Measurements from ENCODE around the gene EDIL3. TPM values are rescaled to one million over a fixed set of nuclear protein-coding genes. Genes with fewer than 3 reads are reported as not detected.

EDIL3 gene
- total RNA-seq, 1 donor from 2014 or later, result 220 TPM

DNA sequence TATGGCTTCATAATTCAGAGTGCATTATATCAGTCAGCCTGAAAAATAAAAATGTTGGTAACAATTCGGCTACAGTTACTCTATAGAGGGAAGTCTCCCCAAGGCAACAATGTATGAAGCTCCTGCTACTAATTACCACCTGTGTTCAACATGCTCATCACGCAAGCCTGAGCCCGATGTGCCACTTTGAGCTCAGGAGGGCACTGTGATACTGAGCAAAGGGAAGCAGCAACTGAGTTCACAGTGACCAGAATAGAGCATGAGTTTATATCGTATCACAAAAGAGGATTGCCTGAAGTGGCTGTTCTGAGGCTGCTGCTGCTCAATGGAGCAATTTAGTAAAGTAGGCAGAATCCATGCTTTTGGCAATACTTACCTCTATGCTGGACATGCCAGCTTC lies 462.0 kb downstream of the EDIL3 start:
- TF ChIP-seq, protein P1, sequence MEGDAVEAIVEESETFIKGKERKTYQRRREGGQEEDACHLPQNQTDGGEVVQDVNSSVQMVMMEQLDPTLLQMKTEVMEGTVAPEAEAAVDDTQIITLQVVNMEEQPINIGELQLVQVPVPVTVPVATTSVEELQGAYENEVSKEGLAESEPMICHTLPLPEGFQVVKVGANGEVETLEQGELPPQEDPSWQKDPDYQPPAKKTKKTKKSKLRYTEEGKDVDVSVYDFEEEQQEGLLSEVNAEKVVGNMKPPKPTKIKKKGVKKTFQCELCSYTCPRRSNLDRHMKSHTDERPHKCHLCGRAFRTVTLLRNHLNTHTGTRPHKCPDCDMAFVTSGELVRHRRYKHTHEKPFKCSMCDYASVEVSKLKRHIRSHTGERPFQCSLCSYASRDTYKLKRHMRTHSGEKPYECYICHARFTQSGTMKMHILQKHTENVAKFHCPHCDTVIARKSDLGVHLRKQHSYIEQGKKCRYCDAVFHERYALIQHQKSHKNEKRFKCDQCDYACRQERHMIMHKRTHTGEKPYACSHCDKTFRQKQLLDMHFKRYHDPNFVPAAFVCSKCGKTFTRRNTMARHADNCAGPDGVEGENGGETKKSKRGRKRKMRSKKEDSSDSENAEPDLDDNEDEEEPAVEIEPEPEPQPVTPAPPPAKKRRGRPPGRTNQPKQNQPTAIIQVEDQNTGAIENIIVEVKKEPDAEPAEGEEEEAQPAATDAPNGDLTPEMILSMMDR (IDR thresholded peaks at IDR 0.05; ENCODE audit: partially characterized antibody, unreplicated experiment), result no peak
- H3K27me3 Mint-ChIP-seq (ENCODE audit: unreplicated experiment), result no peaks in the 10 kb centered on the region
- DNase-seq, result no peak

DNA sequence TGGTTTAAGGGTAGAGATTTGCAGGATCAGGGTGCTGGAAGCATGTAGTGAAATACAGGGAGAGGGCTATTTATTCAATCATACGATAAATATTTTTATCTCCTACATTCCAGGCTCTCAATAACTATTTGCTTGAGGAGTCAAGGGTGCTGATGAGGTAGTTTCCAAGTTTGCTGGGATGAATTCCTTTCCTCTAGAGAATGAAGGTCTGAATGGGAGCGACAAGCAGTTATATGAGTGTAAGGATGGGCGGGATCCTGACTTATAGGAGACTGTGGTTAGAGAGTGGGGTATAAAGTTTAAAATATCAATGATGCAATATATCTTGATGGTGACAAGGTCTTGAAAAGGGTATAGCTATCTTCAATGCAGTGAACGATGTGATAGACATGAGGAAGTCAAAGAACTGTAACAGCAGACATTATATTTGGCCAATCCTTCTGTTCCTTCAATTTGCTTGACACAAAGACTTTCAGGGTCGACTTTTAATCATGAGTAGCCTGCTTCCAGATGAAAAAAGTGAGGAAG lies 462.9 kb downstream of the EDIL3 start:
- Mint-ChIP-seq H3K27ac (ENCODE audit: unreplicated experiment) (no peak overlapping the region), H3K4me1 (ENCODE audit: low read depth, unreplicated experiment) (peaks cover 17% of the 10 kb centered on the region), H3K27me3 (ENCODE audit: unreplicated experiment) (no peaks in the 10 kb centered on the region), H3K9me3 (ENCODE audit: unreplicated experiment) (peaks cover 4% of the 10 kb centered on the region), H3K4me3 (ENCODE audit: unreplicated experiment) (no peak overlapping the region), H3K36me3 (ENCODE audit: unreplicated experiment) (no peaks in the 10 kb centered on the region)
- no peak for DNase-seq
- TF ChIP-seq, protein P1 (IDR thresholded peaks at IDR 0.05; ENCODE audit: partially characterized antibody, unreplicated experiment), result no peak

More for the DNA sequence above, 462.0 kb downstream of the EDIL3 start:
- no peaks in the 10 kb centered on the region for H3K36me3 Mint-ChIP-seq (ENCODE audit: unreplicated experiment)
- no peak overlapping the region for H3K4me3 Mint-ChIP-seq (ENCODE audit: unreplicated experiment)
- H3K4me1 Mint-ChIP-seq (ENCODE audit: low read depth, unreplicated experiment), result peaks cover 12% of the 10 kb centered on the region
- no peak overlapping the region for H3K27ac Mint-ChIP-seq (ENCODE audit: unreplicated experiment)
- peaks cover 4% of the 10 kb centered on the region for H3K9me3 Mint-ChIP-seq (ENCODE audit: unreplicated experiment)

DNA sequence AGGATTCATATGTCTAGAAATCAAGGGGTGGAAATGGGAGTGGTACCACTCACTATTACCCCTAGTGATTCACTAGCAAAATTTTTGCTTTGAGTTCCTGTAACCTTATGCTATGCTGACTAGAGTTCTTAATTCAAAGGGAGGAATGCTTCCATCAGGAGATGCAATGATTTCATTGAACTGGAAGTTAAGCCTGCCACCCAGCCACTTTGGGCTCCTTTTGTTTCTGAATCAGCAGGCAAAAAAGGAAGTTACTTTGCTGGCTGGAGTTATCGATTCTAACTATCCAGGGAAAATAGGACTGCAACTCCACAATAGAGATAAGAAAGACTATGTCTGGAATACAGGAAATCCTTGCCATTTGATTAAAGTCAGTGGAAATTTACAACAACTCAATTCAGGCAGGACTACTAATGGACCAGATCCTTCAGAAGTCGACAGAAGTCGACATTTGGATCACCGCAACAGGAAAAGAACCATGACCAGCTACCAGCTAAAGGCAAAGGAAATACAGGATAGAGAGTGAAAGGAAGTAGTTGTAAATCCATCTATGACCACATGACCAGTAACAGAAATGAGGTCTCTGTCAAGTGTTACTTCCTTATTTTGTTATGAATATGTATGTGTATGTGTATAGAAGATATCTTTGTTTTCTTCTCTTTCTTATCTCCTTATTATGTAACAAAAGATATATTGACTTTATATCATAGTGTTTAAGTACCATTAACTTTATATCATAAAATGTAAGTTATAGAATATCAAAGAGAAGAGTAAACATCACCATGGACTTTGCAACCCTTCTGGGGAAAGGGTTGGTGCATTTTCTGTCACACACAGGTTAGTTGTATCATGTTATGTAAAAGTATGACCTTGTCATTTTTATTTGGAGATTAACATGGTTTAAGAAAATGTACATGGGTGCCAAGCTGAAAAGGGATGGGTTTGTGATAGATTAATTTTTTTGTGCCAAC lies 465.3 kb downstream of the EDIL3 start:
- DNase-seq, result no peak
- H3K4me1 Mint-ChIP-seq (ENCODE audit: low read depth, unreplicated experiment), result peaks cover 14% of the 10 kb centered on the region
- no peak overlapping the region for H3K4me3 Mint-ChIP-seq (ENCODE audit: unreplicated experiment)
- H3K27ac Mint-ChIP-seq (ENCODE audit: unreplicated experiment), result no peak overlapping the region
- H3K27me3 Mint-ChIP-seq (ENCODE audit: unreplicated experiment), result no peaks in the 10 kb centered on the region
- H3K36me3 Mint-ChIP-seq (ENCODE audit: unreplicated experiment), result no peaks in the 10 kb centered on the region
- TF ChIP-seq, protein P1 (IDR thresholded peaks at IDR 0.05; ENCODE audit: partially characterized antibody, unreplicated experiment), result no peak
- H3K9me3 Mint-ChIP-seq (ENCODE audit: unreplicated experiment), result peaks cover 4% of the 10 kb centered on the region

DNA sequence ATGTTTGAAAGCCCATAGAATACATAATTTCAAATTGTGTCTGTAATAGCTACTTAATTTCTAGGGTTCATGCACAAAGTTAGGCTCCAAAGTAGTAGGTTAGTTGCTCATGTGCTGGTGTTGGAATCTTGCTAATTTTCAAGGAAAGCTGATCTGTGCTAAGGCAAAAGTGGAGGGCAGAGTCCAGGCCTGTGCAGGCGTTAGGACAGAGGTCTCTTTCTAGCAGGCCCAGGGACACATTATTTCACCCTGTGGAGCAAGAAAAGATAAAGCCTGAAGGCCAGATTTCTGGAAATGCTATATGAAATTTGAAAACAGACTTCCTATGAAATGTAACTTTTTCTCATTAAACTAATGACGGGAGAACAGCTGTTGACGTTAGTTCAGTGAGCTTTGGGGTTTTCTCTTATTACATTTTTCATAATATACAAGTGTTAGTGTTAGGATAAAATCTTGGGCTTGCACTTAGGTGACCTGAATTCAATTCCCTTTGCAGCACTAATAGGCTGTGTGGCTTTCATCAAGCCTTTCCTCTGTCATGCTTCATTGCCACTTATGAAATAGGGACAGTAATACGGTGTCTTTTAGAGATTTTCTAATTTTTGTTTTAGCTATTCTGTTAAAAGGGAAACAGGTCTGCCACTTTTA lies 467.3 kb downstream of the EDIL3 start:
- Mint-ChIP-seq H3K4me3 (ENCODE audit: unreplicated experiment) (no peak overlapping the region), H3K27ac (ENCODE audit: unreplicated experiment) (peak overlapping the region; percentile 48), H3K9me3 (ENCODE audit: unreplicated experiment) (no peaks in the 10 kb centered on the region), H3K4me1 (ENCODE audit: low read depth, unreplicated experiment) (peaks cover 13% of the 10 kb centered on the region), H3K36me3 (ENCODE audit: unreplicated experiment) (no peaks in the 10 kb centered on the region), H3K27me3 (ENCODE audit: unreplicated experiment) (no peaks in the 10 kb centered on the region)
- TF ChIP-seq, protein P1 (IDR thresholded peaks at IDR 0.05; ENCODE audit: partially characterized antibody, unreplicated experiment), result no peak
- DNase-seq, result no peak
